SU-DHL-6 (cell line): ENCODE measurements around the gene PTPRN2.

Source experiments
- EZH2phosphoT487 ChIP-seq: fragments of 200-600 bp; sonication (generic), shearing (Covaris generic); conservative IDR thresholded peaks from 2 replicates; pipeline ENCODE4 v1.6.1; 2018; ENCODE audit warnings: mild to moderate bottlenecking, antibody characterized with exemption, low read length, moderate library complexity, mixed read lengths
- TF ChIP-seq, protein P1 (sequence below): fragments of 200-600 bp; sonication (generic); IDR thresholded peaks from one replicate; pipeline ENCODE4 v1.5.1; 2017; ENCODE audit warnings: antibody characterized with exemption, mild to moderate bottlenecking, low read length, moderate library complexity; ENCODE audit not compliant: insufficient read depth, poor library complexity, severe bottlenecking

DNA sequence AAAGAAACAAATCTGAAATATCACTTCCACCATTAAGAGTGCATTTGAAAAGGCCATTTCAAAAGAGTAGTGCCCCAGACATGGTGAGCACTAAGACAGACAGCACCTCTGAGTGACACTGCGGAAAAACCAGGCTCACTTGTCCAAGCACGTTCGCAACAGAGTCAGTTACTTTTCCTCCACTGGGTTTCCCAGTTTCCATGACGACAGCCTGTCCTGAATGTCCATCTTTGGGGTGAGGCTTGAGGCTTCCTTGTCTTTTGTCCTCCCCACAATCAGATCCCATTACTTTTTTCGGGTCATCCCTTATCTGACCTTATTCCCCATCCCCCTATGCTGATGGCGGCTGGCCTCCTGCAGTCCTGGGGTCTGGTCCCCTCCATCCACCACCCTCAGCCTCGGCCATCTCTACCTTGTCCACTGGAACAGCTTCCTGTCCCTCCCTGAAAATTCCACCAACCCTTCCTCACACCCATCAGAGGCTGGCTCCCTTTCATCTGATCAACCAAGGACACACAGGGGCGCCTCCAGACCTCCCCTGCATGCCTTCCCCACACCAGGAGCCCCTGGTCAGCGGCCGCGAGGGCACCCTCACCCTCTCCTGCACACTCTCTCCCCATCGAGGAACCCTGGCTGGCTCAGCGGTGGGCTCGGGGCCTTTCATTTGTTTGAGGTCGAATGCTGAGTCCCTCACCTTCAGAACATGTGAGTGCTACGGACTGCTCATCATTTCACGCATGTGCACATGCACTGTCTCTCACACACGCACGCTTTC is 887.2 kb downstream of the PTPRN2 start:
- TF ChIP-seq EZH2phosphoT487: no peak
- TF ChIP-seq, protein P1, sequence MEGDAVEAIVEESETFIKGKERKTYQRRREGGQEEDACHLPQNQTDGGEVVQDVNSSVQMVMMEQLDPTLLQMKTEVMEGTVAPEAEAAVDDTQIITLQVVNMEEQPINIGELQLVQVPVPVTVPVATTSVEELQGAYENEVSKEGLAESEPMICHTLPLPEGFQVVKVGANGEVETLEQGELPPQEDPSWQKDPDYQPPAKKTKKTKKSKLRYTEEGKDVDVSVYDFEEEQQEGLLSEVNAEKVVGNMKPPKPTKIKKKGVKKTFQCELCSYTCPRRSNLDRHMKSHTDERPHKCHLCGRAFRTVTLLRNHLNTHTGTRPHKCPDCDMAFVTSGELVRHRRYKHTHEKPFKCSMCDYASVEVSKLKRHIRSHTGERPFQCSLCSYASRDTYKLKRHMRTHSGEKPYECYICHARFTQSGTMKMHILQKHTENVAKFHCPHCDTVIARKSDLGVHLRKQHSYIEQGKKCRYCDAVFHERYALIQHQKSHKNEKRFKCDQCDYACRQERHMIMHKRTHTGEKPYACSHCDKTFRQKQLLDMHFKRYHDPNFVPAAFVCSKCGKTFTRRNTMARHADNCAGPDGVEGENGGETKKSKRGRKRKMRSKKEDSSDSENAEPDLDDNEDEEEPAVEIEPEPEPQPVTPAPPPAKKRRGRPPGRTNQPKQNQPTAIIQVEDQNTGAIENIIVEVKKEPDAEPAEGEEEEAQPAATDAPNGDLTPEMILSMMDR: no peak
